HepG2 (cell line): ENCODE data around the gene ZNF747. TPM values are rescaled to one million over a fixed set of nuclear protein-coding genes. Genes with fewer than 3 reads are reported as not detected.
A peak's percentile ranks its signal among the peaks of the same experiment; 100 is the strongest.

Experiments
- CHCHD3 ChIP-seq: sonication (generic); formaldehyde crosslinking; IDR thresholded peaks from 2 replicates; pipeline ENCODE4 v1.8.0; 2022; ENCODE audit warnings: mild to moderate bottlenecking, missing genetic modification reagents, moderate library complexity
- ELF3 ChIP-seq: IDR thresholded peaks from 2 replicates; pipeline ENCODE4 v1.6.1; 2016; ENCODE audit warnings: missing genetic modification reagents, missing compliant biosample characterization
- HOXA3 ChIP-seq: sonication (generic); formaldehyde crosslinking; IDR thresholded peaks from 2 replicates; pipeline ENCODE4 v1.5.0; 2020; ENCODE audit warnings: missing genetic modification reagents
- HOXA9 ChIP-seq: sonication (generic); formaldehyde crosslinking; IDR thresholded peaks from 2 replicates; pipeline ENCODE4 v1.8.1; 2022; ENCODE audit warnings: missing genetic modification reagents, mild to moderate bottlenecking, moderate library complexity, borderline replicate concordance
- KAT7 ChIP-seq: IDR thresholded peaks from 2 replicates; pipeline ENCODE4 v1.6.1; 2018; ENCODE audit warnings: borderline replicate concordance, missing compliant biosample characterization
- NBN ChIP-seq: fragments of 450-650 bp; conservative IDR thresholded peaks from 2 replicates; pipeline ENCODE4 v1.6.1; 2017
- NCOA2 ChIP-seq: sonication (generic); formaldehyde crosslinking; IDR thresholded peaks from 2 replicates; pipeline ENCODE4 v1.8.0; 2022; ENCODE audit warnings: inconsistent platforms
- PCBP2 ChIP-seq: fragments of 200-400 bp; formaldehyde crosslinking; optimal IDR thresholded peaks from 2 replicates; pipeline ENCODE3; 2018; ENCODE audit warnings: low read length, low read depth; ENCODE audit not compliant: poor library complexity, severe bottlenecking
- RFX1 ChIP-seq: fragments of 450-650 bp; IDR thresholded peaks from 2 replicates; pipeline ENCODE4 v1.6.1; 2017
- SALL2 ChIP-seq: sonication (generic); formaldehyde crosslinking; IDR thresholded peaks from 2 replicates; pipeline ENCODE4 v1.8.1; 2023; ENCODE audit warnings: mild to moderate bottlenecking, missing genetic modification reagents, inconsistent platforms
- ZNF17 ChIP-seq: sonication (generic); formaldehyde crosslinking; IDR thresholded peaks from 2 replicates; pipeline ENCODE4 v1.5.0; 2020; ENCODE audit warnings: mild to moderate bottlenecking, missing genetic modification reagents
- ZNF180 ChIP-seq: sonication (generic); formaldehyde crosslinking; IDR thresholded peaks from 2 replicates; pipeline ENCODE4 v1.4.0; 2020; ENCODE audit warnings: low read depth, missing genetic modification reagents, borderline replicate concordance
- ZNF224 ChIP-seq: sonication (generic); formaldehyde crosslinking; IDR thresholded peaks from 2 replicates; pipeline ENCODE4 v1.5.0; 2020; ENCODE audit warnings: mild to moderate bottlenecking, missing genetic modification reagents
- ZNF598 ChIP-seq: sonication (generic); formaldehyde crosslinking; IDR thresholded peaks from 2 replicates; pipeline ENCODE4 v1.5.1; 2020; ENCODE audit warnings: mild to moderate bottlenecking, missing genetic modification reagents, borderline replicate concordance
- ZUFSP ChIP-seq: sonication (generic); formaldehyde crosslinking; IDR thresholded peaks from 2 replicates; pipeline ENCODE4 v1.9.0; 2021; ENCODE audit warnings: missing genetic modification reagents, mild to moderate bottlenecking, borderline replicate concordance
- polyA plus RNA-seq, 8 experiments: library from polyadenylated mRNA; depleted of rRNA in 3 of 8; stranded (reverse) in 7 of 8; unstranded in 1 of 8; fragments of >200 nt; fragmentation: Illumina TruSeq in 4 of 8; extraction: Trizol in 4 of 8; gene quantifications; 2 replicates each; pipeline versions ENCODE4 v1.2.1 to v1.2.3, GENCODE V29; 2011 to 2016; ENCODE audit warnings: low read depth in 4 of 8, missing spikeins in 1 of 8, mixed read lengths in 1 of 8; ENCODE audit not compliant: insufficient read depth in 1 of 8
- total RNA-seq, 5 experiments: library from RNA; depleted of rRNA; stranded (reverse); fragments of >200 nt; fragmentation: Illumina TruSeq; extraction: Trizol; gene quantifications; 2 replicates each; pipeline ENCODE4 v1.2.3, GENCODE V29; 2016; ENCODE audit warnings: low read depth in 1 of 5
- TF ChIP-seq, protein P1 (sequence below): IDR thresholded peaks from 2 replicates; pipeline ENCODE4 v1.6.1; 2016; ENCODE audit warnings: missing compliant biosample characterization, missing genetic modification reagents, borderline replicate concordance
- TF ChIP-seq, protein P2 (sequence below): sonication (generic); formaldehyde crosslinking; IDR thresholded peaks from 2 replicates; pipeline ENCODE4 v1.5.1; 2020; ENCODE audit warnings: mild to moderate bottlenecking, missing genetic modification reagents, borderline replicate concordance
- TF ChIP-seq, protein P3 (sequence below): sonication (generic); formaldehyde crosslinking; IDR thresholded peaks from 2 replicates; pipeline ENCODE4 v1.8.1; 2023; ENCODE audit warnings: mild to moderate bottlenecking, missing genetic modification reagents
- TF ChIP-seq, protein P4 (sequence below): sonication (generic); formaldehyde crosslinking; IDR thresholded peaks from 2 replicates; pipeline ENCODE4 v1.5.1; 2020; ENCODE audit warnings: mild to moderate bottlenecking, moderate library complexity, missing genetic modification reagents
- TF ChIP-seq, protein P5 (sequence below): sonication (generic); formaldehyde crosslinking; IDR thresholded peaks from 2 replicates; pipeline ENCODE4 v1.4.0; 2020; ENCODE audit warnings: missing genetic modification reagents

Gene ZNF747
- total and polyA plus RNA-seq, 2 of the 13 experiments (the other 11 are each of a cell fraction or from before 2014, with no cell fraction given) = 7.2 to 10.2 TPM

DNA sequence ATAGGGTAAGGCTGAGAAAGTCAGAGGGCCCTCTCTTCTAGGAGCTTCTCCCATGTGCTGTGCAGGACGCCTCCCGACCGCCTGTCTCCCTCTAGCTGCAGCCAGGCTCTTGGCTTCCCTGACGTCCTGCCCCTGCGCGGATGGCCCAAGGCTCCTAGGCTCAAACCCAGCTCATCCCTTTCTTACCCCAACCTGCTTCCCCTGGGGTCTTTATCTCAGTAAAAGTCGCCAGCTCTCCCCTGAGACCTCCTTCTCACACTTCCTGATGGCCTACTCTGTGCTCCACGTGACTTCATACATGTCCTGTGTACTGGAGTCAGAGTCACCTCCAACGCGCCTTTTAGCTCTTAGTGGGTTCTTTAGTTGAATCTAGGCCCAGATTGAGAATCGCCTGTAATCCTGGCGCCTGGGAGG is 1.1 kb upstream of the ZNF747 start (continued):
- TF ChIP-seq ZUFSP (CRISPR knock-in tag) (no peak), HOXA9 (no peak), ZNF224 (CRISPR knock-in tag) (no peak), ZNF17 (no peak), RFX1 (no peak), ZNF598 (CRISPR knock-in tag) (no peak), HOXA3 (peak; percentile 85), SALL2 (CRISPR knock-in tag) (no peak), KAT7 (CRISPR knock-in tag) (no peak), CHCHD3 (0 out of 2 replicates have a peak, but pooled peaks have one; percentile 2), NCOA2 (CRISPR knock-in tag) (no peak), ZNF180 (CRISPR knock-in tag) (no peak), PCBP2 (no peak), NBN (no peak), ELF3 (peak; percentile 71)
- TF ChIP-seq, protein P1, sequence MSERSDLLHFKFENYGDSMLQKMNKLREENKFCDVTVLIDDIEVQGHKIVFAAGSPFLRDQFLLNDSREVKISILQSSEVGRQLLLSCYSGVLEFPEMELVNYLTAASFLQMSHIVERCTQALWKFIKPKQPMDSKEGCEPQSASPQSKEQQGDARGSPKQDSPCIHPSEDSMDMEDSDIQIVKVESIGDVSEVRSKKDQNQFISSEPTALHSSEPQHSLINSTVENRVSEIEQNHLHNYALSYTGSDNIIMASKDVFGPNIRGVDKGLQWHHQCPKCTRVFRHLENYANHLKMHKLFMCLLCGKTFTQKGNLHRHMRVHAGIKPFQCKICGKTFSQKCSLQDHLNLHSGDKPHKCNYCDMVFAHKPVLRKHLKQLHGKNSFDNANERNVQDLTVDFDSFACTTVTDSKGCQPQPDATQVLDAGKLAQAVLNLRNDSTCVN (CRISPR knock-in tag) = peak; percentile 79
- TF ChIP-seq, protein P2, sequence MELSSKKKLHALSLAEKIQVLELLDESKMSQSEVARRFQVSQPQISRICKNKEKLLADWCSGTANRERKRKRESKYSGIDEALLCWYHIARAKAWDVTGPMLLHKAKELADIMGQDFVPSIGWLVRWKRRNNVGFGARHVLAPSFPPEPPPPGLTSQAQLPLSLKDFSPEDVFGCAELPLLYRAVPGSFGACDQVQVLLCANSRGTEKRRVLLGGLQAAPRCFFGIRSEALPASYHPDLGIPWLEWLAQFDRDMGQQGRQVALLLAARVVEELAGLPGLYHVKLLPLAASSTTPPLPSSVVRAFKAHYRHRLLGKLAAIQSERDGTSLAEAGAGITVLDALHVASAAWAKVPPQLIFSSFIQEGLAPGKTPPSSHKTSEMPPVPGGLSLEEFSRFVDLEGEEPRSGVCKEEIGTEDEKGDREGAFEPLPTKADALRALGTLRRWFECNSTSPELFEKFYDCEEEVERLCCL (CRISPR knock-in tag) = no peak
- TF ChIP-seq, protein P3, sequence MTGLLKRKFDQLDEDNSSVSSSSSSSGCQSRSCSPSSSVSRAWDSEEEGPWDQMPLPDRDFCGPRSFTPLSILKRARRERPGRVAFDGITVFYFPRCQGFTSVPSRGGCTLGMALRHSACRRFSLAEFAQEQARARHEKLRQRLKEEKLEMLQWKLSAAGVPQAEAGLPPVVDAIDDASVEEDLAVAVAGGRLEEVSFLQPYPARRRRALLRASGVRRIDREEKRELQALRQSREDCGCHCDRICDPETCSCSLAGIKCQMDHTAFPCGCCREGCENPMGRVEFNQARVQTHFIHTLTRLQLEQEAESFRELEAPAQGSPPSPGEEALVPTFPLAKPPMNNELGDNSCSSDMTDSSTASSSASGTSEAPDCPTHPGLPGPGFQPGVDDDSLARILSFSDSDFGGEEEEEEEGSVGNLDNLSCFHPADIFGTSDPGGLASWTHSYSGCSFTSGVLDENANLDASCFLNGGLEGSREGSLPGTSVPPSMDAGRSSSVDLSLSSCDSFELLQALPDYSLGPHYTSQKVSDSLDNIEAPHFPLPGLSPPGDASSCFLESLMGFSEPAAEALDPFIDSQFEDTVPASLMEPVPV (CRISPR knock-in tag) = no peak; the same call in 1 of the 2 replicates
- TF ChIP-seq, protein P4, sequence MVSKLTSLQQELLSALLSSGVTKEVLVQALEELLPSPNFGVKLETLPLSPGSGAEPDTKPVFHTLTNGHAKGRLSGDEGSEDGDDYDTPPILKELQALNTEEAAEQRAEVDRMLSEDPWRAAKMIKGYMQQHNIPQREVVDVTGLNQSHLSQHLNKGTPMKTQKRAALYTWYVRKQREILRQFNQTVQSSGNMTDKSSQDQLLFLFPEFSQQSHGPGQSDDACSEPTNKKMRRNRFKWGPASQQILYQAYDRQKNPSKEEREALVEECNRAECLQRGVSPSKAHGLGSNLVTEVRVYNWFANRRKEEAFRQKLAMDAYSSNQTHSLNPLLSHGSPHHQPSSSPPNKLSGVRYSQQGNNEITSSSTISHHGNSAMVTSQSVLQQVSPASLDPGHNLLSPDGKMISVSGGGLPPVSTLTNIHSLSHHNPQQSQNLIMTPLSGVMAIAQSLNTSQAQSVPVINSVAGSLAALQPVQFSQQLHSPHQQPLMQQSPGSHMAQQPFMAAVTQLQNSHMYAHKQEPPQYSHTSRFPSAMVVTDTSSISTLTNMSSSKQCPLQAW = no peak
- TF ChIP-seq, protein P5, sequence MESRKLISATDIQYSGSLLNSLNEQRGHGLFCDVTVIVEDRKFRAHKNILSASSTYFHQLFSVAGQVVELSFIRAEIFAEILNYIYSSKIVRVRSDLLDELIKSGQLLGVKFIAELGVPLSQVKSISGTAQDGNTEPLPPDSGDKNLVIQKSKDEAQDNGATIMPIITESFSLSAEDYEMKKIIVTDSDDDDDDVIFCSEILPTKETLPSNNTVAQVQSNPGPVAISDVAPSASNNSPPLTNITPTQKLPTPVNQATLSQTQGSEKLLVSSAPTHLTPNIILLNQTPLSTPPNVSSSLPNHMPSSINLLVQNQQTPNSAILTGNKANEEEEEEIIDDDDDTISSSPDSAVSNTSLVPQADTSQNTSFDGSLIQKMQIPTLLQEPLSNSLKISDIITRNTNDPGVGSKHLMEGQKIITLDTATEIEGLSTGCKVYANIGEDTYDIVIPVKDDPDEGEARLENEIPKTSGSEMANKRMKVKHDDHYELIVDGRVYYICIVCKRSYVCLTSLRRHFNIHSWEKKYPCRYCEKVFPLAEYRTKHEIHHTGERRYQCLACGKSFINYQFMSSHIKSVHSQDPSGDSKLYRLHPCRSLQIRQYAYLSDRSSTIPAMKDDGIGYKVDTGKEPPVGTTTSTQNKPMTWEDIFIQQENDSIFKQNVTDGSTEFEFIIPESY (CRISPR knock-in tag) = peak; percentile 79
